ENCODE results near the gene SPTLC2. TPM values are rescaled to one million over a fixed set of nuclear protein-coding genes. Genes with fewer than 3 reads are reported as not detected.
A peak's percentile ranks its signal among the peaks of the same experiment; 100 is the strongest.
"Not testable (repeated sequence)": the region's sequence is repeated elsewhere in the genome, so short reads cannot be mapped to it uniquely, and the experiment has no call there.

The SPTLC2 gene
- total and polyA plus RNA-seq, 2 donors (not counting 1 experiment from before 2014, with no cell fraction given) = 22.8 to 25.9 TPM

GRCh38 chr14:77547512-77548180 is 68.8 kb downstream of the SPTLC2 start:
- DNase-seq (ENCODE audit: low read depth in 2 of 2) = no peak
- Histone ChIP-seq H3K9ac (ENCODE audit: insufficient read depth, low read length) (no peak overlapping the region), H3K36me3 (ENCODE audit: control insufficient read depth, insufficient read depth, low read length) (peaks cover 1% of the 10 kb centered on the region), H3K4me3 (replicated peaks in 1 of 4; ENCODE audit: control extremely low read depth in 1 of 4, insufficient read depth in 1 of 4, low read depth in 3 of 4, low read length in 4 of 4) (no peak overlapping the region), H4K20me1 (ENCODE audit: control insufficient read depth, extremely low read depth, insufficient read depth, low read length) (no peaks in the 10 kb centered on the region), H2AFZ (ENCODE audit: low read length) (no peak overlapping the region), H3K27me3 (ENCODE audit: control insufficient read depth, insufficient read depth, low read length) (no peaks in the 10 kb centered on the region), H3K4me2 (ENCODE audit: extremely low read depth, insufficient read depth, low read length) (no peak overlapping the region), H3K27ac (ENCODE audit: insufficient read depth, low read length) (no peak overlapping the region), H3K79me2 (ENCODE audit: control insufficient read depth, insufficient read depth, low read length) (no peaks in the 10 kb centered on the region), H3K9me3 (ENCODE audit: control insufficient read depth, insufficient read depth, low read depth, low read length) (no peaks in the 10 kb centered on the region), H3K4me1 (ENCODE audit: control insufficient read depth, extremely low read depth, insufficient read depth, low read length) (no peaks in the 10 kb centered on the region)
- TF ChIP-seq CTCF (conservative IDR thresholded peaks at IDR 0.05 in 1 of 2, IDR thresholded peaks at IDR 0.05 in 1 of 2; ENCODE audit: low read depth in 1 of 2, low read length in 2 of 2) (peak in 1 of 2 donors; percentile 10), EZH2 (IDR thresholded peaks at IDR 0.05; ENCODE audit: low read length, missing control alignments) (no peak)

GRCh38 chr14:77545171-77545570 is 71.3 kb downstream of the SPTLC2 start:
- H3K4me1 ChIP-seq (ENCODE audit: control insufficient read depth, extremely low read depth, insufficient read depth, low read length); H3K9me3 ChIP-seq (ENCODE audit: control insufficient read depth, insufficient read depth, low read depth, low read length); H3K79me2 ChIP-seq (ENCODE audit: control insufficient read depth, insufficient read depth, low read length): not testable (repeated sequence)

GRCh38 chr14:77544571-77544970 is 71.9 kb downstream of the SPTLC2 start:
- Histone ChIP-seq H3K4me2 (ENCODE audit: extremely low read depth, insufficient read depth, low read length) (no peak overlapping the region), H2AFZ (ENCODE audit: low read length) (no peak overlapping the region), H3K9me3 (ENCODE audit: control insufficient read depth, insufficient read depth, low read depth, low read length) (no peaks in the 10 kb centered on the region), H3K36me3 (ENCODE audit: control insufficient read depth, insufficient read depth, low read length) (peaks cover 1% of the 10 kb centered on the region), H3K27me3 (ENCODE audit: control insufficient read depth, insufficient read depth, low read length) (no peaks in the 10 kb centered on the region), H3K79me2 (ENCODE audit: control insufficient read depth, insufficient read depth, low read length) (no peaks in the 10 kb centered on the region), H3K9ac (ENCODE audit: insufficient read depth, low read length) (no peak overlapping the region), H3K27ac (ENCODE audit: insufficient read depth, low read length) (no peak overlapping the region), H3K4me3 (replicated peaks in 1 of 4; ENCODE audit: control extremely low read depth in 1 of 4, insufficient read depth in 1 of 4, low read depth in 3 of 4, low read length in 4 of 4) (no peak overlapping the region), H3K4me1 (ENCODE audit: control insufficient read depth, extremely low read depth, insufficient read depth, low read length) (no peaks in the 10 kb centered on the region), H4K20me1 (ENCODE audit: control insufficient read depth, extremely low read depth, insufficient read depth, low read length) (no peaks in the 10 kb centered on the region)
- TF ChIP-seq EZH2 (IDR thresholded peaks at IDR 0.05; ENCODE audit: low read length, missing control alignments) (no peak), CTCF (conservative IDR thresholded peaks at IDR 0.05 in 1 of 2, IDR thresholded peaks at IDR 0.05 in 1 of 2; ENCODE audit: low read depth in 1 of 2, low read length in 2 of 2) (no peak)
- DNase-seq (ENCODE audit: low read depth in 2 of 2) = no peak

More at GRCh38 chr14:77545171-77545570, 71.3 kb downstream of the SPTLC2 start:
- not testable (repeated sequence) for H2AFZ ChIP-seq (ENCODE audit: low read length); H3K4me3 ChIP-seq (replicated peaks in 1 of 4; ENCODE audit: control extremely low read depth in 1 of 4, insufficient read depth in 1 of 4, low read depth in 3 of 4, low read length in 4 of 4); H3K27ac ChIP-seq (ENCODE audit: insufficient read depth, low read length); H3K9ac ChIP-seq (ENCODE audit: insufficient read depth, low read length); DNase-seq (ENCODE audit: low read depth in 2 of 2); H3K27me3 ChIP-seq (ENCODE audit: control insufficient read depth, insufficient read depth, low read length); H3K4me2 ChIP-seq (ENCODE audit: extremely low read depth, insufficient read depth, low read length); H3K36me3 ChIP-seq (ENCODE audit: control insufficient read depth, insufficient read depth, low read length); H4K20me1 ChIP-seq (ENCODE audit: control insufficient read depth, extremely low read depth, insufficient read depth, low read length)

All from fibroblast of lung (primary cell).